ENCODE results near the gene CRELD2.

GRCh38 chr22:49885881-49886280, 32.6 kb upstream of the CRELD2 start:
- TF ChIP-seq CTCF (IDR thresholded peaks at IDR 0.05) (no peak), EP300 (IDR thresholded peaks at IDR 0.05) (no peak), POLR2A (IDR thresholded peaks at IDR 0.05) (no peak)

Measured in suprapubic skin (tissue), 3 donors.